H9 (cell line): ENCODE data around the gene IRAG1. TPM values are rescaled to one million over a fixed set of nuclear protein-coding genes. Genes with fewer than 3 reads are reported as not detected.

ENCODE experiments used
- DNase-seq: peaks from one replicate; pipeline ENCODE4 v3.0.0-alpha.2; 2017
- H2AFZ ChIP-seq: one replicate; pipeline ENCODE4 v1.6.1; 2013; ENCODE audit warnings: mild to moderate bottlenecking, low read length, control low read depth, moderate library complexity
- H2AK5ac ChIP-seq: 2 replicates; pipeline ENCODE4 v1.6.1; 2013; ENCODE audit warnings: low read length, control low read depth, mixed read lengths; ENCODE audit not compliant: insufficient read length
- H2BK120ac ChIP-seq: one replicate; pipeline ENCODE4 v1.6.1; 2013; ENCODE audit warnings: low read depth, mild to moderate bottlenecking, low read length, control low read depth, inconsistent platforms; ENCODE audit not compliant: poor library complexity, severe bottlenecking
- H2BK12ac ChIP-seq: 2 replicates; pipeline ENCODE4 v1.6.1; 2013; ENCODE audit warnings: low read length, control low read depth, mixed read lengths, low read depth; ENCODE audit not compliant: insufficient read length
- H2BK15ac ChIP-seq: 2 replicates; pipeline ENCODE4 v1.6.1; 2013; ENCODE audit warnings: low read depth, low read length, control low read depth
- H2BK20ac ChIP-seq: one replicate; pipeline ENCODE4 v1.6.1; 2013; ENCODE audit warnings: low read depth, mild to moderate bottlenecking, low read length, control low read depth, inconsistent platforms; ENCODE audit not compliant: poor library complexity, severe bottlenecking
- H2BK5ac ChIP-seq: 2 replicates; pipeline ENCODE4 v1.6.1; 2013; ENCODE audit warnings: low read length, control low read depth, mixed read lengths; ENCODE audit not compliant: insufficient read length
- H3K14ac ChIP-seq: 2 replicates; pipeline ENCODE4 v1.6.1; 2013; ENCODE audit warnings: low read length, control low read depth; ENCODE audit not compliant: insufficient read depth
- H3K18ac ChIP-seq: 2 replicates; pipeline ENCODE4 v1.6.1; 2013; ENCODE audit warnings: low read depth, mild to moderate bottlenecking, mixed read lengths, low read length, control low read depth; ENCODE audit not compliant: insufficient read length
- H3K23ac ChIP-seq: 2 replicates; pipeline ENCODE4 v1.6.1; 2013; ENCODE audit warnings: low read length, control low read depth, mixed read lengths, low read depth; ENCODE audit not compliant: insufficient read length
- H3K23me2 ChIP-seq: 2 replicates; pipeline ENCODE4 v1.6.1; 2013; ENCODE audit warnings: low read depth, mild to moderate bottlenecking, mixed read lengths, low read length, control low read depth; ENCODE audit not compliant: insufficient read length, poor library complexity, severe bottlenecking
- H3K27ac ChIP-seq: 2 replicates; pipeline ENCODE4 v1.5.1; 2013; ENCODE audit warnings: low read length, control low read depth, mixed read lengths, low read depth; ENCODE audit not compliant: insufficient read length
- H3K27me3 ChIP-seq: 2 replicates; pipeline ENCODE4 v1.6.1; 2013; ENCODE audit warnings: low read length, control low read depth, inconsistent platforms; ENCODE audit not compliant: insufficient read depth
- H3K4ac ChIP-seq: 2 replicates; pipeline ENCODE4 v1.6.1; 2013; ENCODE audit warnings: low read depth, mild to moderate bottlenecking, control low read depth, inconsistent platforms, low read length, moderate library complexity
- H3K4me1 ChIP-seq: 2 replicates; pipeline ENCODE4 v1.6.1; 2013; ENCODE audit warnings: low read length, control low read depth, inconsistent platforms; ENCODE audit not compliant: insufficient read depth
- H3K4me2 ChIP-seq: 2 replicates; pipeline ENCODE4 v1.6.1; 2013; ENCODE audit warnings: low read length, control low read depth, mixed read lengths; ENCODE audit not compliant: insufficient read length, insufficient read depth
- H3K56ac ChIP-seq: 2 replicates; pipeline ENCODE4 v1.6.1; 2013; ENCODE audit warnings: low read depth, mild to moderate bottlenecking, mixed read lengths, low read length, control low read depth; ENCODE audit not compliant: insufficient read length
- H3K79me1 ChIP-seq: 2 replicates; pipeline ENCODE4 v1.6.1; 2013; ENCODE audit warnings: low read depth, mild to moderate bottlenecking, moderate library complexity, low read length, control low read depth, inconsistent platforms; ENCODE audit not compliant: insufficient read depth, poor library complexity, severe bottlenecking
- H3K79me2 ChIP-seq: 2 replicates; pipeline ENCODE4 v1.6.1; 2013; ENCODE audit warnings: low read length, control low read depth, inconsistent platforms; ENCODE audit not compliant: insufficient read depth
- H3K9ac ChIP-seq: 2 replicates; pipeline ENCODE4 v1.6.1; 2013; ENCODE audit warnings: low read length, control low read depth, mixed read lengths; ENCODE audit not compliant: insufficient read length; ENCODE audit errors: extremely low read depth
- H3K9me3 ChIP-seq: one replicate; pipeline ENCODE4 v1.6.1; 2013; ENCODE audit warnings: low read depth, low read length, inconsistent platforms; ENCODE audit not compliant: control insufficient read depth
- H3T11ph ChIP-seq: one replicate; pipeline ENCODE4 v1.6.1; 2013; ENCODE audit warnings: mild to moderate bottlenecking, low read length, control low read depth, inconsistent platforms
- H4K20me1 ChIP-seq: one replicate; pipeline ENCODE4 v1.6.1; 2013; ENCODE audit not compliant: control insufficient read depth, insufficient read length, insufficient read depth
- H4K5ac ChIP-seq: 2 replicates; pipeline ENCODE4 v1.6.1; 2013; ENCODE audit warnings: low read depth, mild to moderate bottlenecking, mixed read lengths, low read length, control low read depth; ENCODE audit not compliant: insufficient read length
- H4K8ac ChIP-seq: replicated peaks from 2 replicates; pipeline ENCODE4 v1.6.1; 2013; ENCODE audit warnings: low read length, control low read depth, mixed read lengths, low read depth; ENCODE audit not compliant: insufficient read length
- H4K91ac ChIP-seq: 2 replicates; pipeline ENCODE4 v1.6.1; 2013; ENCODE audit warnings: low read depth, mild to moderate bottlenecking, moderate library complexity, mixed read lengths, low read length, control low read depth; ENCODE audit not compliant: insufficient read length
- H3K27ac Mint-ChIP-seq, 3 experiments: 2 replicates in 2 of 3; 3 replicates in 1 of 3; pipeline ENCODE4 v1.8.0; 2020 to 2021; ENCODE audit warnings: mixed read lengths in 3 of 3, mild to moderate bottlenecking in 1 of 3, moderate library complexity in 1 of 3
- H3K27me3 Mint-ChIP-seq: 2 replicates; pipeline ENCODE4 v1.8.0; 2021; ENCODE audit warnings: low read depth, mild to moderate bottlenecking, moderate library complexity, mixed read lengths
- H3K36me3 Mint-ChIP-seq, 3 experiments: 2 replicates in 2 of 3; 3 replicates in 1 of 3; pipeline ENCODE4 v1.8.0; 2020 to 2021; ENCODE audit warnings: low read depth in 3 of 3, mixed read lengths in 3 of 3; ENCODE audit not compliant: insufficient read depth in 1 of 3
- H3K4me1 Mint-ChIP-seq, 2 experiments: 2 replicates each; pipeline ENCODE4 v1.8.0; 2020; ENCODE audit warnings: mixed read lengths in 2 of 2
- H3K4me3 Mint-ChIP-seq, 2 experiments: 2 replicates in 1 of 2; 3 replicates in 1 of 2; pipeline ENCODE4 v1.8.0; 2020 to 2021; ENCODE audit warnings: mild to moderate bottlenecking in 2 of 2, mixed read lengths in 2 of 2, moderate library complexity in 1 of 2
- H3K9me3 Mint-ChIP-seq, 2 experiments: 2 replicates in 1 of 2; 3 replicates in 1 of 2; pipeline ENCODE4 v1.8.0; 2020; ENCODE audit warnings: mild to moderate bottlenecking in 2 of 2, mixed read lengths in 2 of 2, moderate library complexity in 1 of 2
- WGBS: extraction: QIAGEN DNeasy Blood & Tissue Kit; methylation state at CpG from one replicate; pipeline ENCODE4 v1.1.7; 2013; ENCODE audit warnings: missing lambda C conversion rate, low lambda C conversion rate, mixed read lengths; ENCODE audit not compliant: insufficient read length; ENCODE audit errors: extremely low coverage; 5-methylcytosine and 5-hydroxymethylcytosine counted together
- total RNA-seq: library from RNA; stranded (reverse); gene quantifications from 2 replicates; pipeline ENCODE4 v1.2.1, GENCODE V29; 2021
- TF ChIP-seq, protein P1 (sequence below): fragments of 200-600 bp; sonication (generic); conservative IDR thresholded peaks from 3 replicates; pipeline ENCODE4 v1.8.0; 2021; ENCODE audit warnings: antibody characterized with exemption, mild to moderate bottlenecking

IRAG1 gene
- total RNA-seq, 1 experiment from 2014 or later, result 2.4 TPM

DNA sequence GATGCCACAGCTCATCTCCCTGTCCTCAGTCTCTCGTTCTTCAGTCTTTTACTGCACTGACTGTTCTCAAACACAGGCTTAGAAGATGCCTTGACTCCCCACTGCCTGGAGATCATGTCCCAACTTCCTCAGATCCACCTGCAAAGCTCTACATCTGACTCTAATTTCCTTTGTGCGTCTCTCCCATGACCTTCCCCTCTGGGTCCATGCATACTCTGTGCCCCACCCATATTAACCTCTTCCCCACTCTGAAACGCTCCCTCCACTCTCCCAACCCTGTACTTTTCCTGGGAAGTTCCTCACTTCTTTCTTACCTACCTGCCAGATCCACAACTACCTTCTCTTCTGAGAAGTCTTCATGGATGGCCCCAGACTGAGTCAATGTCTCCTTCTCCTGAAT, 16.6 kb downstream of the IRAG1 start:
- Histone ChIP-seq H3K23ac (no peak overlapping the region), H3K4me2 (no peak overlapping the region), H3K9me3 (no peaks in the 10 kb centered on the region), H3K14ac (no peak overlapping the region), H2AFZ (no peak overlapping the region), H3K27ac (no peak overlapping the region), H2BK15ac (no peak overlapping the region), H3K4me1 (peaks cover 5% of the 10 kb centered on the region; the same call in 1 of the 2 replicates), H2BK120ac (no peak overlapping the region), H3K23me2 (no peaks in the 10 kb centered on the region), H4K8ac (no peak overlapping the region), H3K79me2 (no peaks in the 10 kb centered on the region), H3K56ac (no peak overlapping the region), H2BK12ac (no peak overlapping the region), H2AK5ac (no peak overlapping the region), H4K5ac (no peak overlapping the region), H3K9ac (no peak overlapping the region), H4K20me1 (no peaks in the 10 kb centered on the region), H3K4ac (no peak overlapping the region), H4K91ac (no peak overlapping the region), H3K79me1 (no peaks in the 10 kb centered on the region), H3K27me3 (no peaks in the 10 kb centered on the region), H2BK5ac (no peak overlapping the region), H3T11ph (no peak overlapping the region), H2BK20ac (no peak overlapping the region), H3K18ac (no peak overlapping the region)
- Mint-ChIP-seq H3K27ac (no peak overlapping the region), H3K36me3 (no peaks in the 10 kb centered on the region), H3K27me3 (no peaks in the 10 kb centered on the region; the same call in 1 of the 2 replicates), H3K4me1 (peaks cover 9 to 12% of the 10 kb centered on the region in 2 experiments), H3K4me3 (no peak overlapping the region), H3K9me3 (no peaks in the 10 kb centered on the region)
- WGBS, result no CpG with 5 or more reads among the region's 3 CpGs
- no peak for DNase-seq
- TF ChIP-seq, protein P1, sequence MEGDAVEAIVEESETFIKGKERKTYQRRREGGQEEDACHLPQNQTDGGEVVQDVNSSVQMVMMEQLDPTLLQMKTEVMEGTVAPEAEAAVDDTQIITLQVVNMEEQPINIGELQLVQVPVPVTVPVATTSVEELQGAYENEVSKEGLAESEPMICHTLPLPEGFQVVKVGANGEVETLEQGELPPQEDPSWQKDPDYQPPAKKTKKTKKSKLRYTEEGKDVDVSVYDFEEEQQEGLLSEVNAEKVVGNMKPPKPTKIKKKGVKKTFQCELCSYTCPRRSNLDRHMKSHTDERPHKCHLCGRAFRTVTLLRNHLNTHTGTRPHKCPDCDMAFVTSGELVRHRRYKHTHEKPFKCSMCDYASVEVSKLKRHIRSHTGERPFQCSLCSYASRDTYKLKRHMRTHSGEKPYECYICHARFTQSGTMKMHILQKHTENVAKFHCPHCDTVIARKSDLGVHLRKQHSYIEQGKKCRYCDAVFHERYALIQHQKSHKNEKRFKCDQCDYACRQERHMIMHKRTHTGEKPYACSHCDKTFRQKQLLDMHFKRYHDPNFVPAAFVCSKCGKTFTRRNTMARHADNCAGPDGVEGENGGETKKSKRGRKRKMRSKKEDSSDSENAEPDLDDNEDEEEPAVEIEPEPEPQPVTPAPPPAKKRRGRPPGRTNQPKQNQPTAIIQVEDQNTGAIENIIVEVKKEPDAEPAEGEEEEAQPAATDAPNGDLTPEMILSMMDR, result no peak
